ENCODE measurements around the gene TMEM80. TPM values are rescaled to one million over a fixed set of nuclear protein-coding genes. Genes with fewer than 3 reads are reported as not detected.
A peak's percentile ranks its signal among the peaks of the same experiment; 100 is the strongest.

Gene TMEM80
- total and polyA plus RNA-seq, 9 of the 15 experiments (the other 6 are each of a cell fraction or from before 2014, with no cell fraction given), result 5.1 to 30.1 (median 12.4) TPM

- TF ChIP-seq CREB3 (tag; conservative IDR thresholded peaks at IDR 0.05; ENCODE audit: low read depth) (no peak), NCOR1 (IDR thresholded peaks at IDR 0.05) (no peak), ZBTB1 (CRISPR knock-in tag; IDR thresholded peaks at IDR 0.05; ENCODE audit: borderline replicate concordance, low read depth) (no peak), RHOXF2B (CRISPR knock-in tag; conservative IDR thresholded peaks at IDR 0.05) (no peak), CTCFL (IDR thresholded peaks at IDR 0.05; ENCODE audit: borderline replicate concordance, insufficient read depth, low read depth, low read length, poor library complexity, severe bottlenecking) (no peak), E2F8 (IDR thresholded peaks at IDR 0.05; ENCODE audit: low read depth, partially characterized antibody) (no peak), ZNF449 (CRISPR knock-in tag; IDR thresholded peaks at IDR 0.05) (no peak), ZC3H8 (IDR thresholded peaks at IDR 0.05) (no peak), SMARCA4 (IDR thresholded peaks at IDR 0.05) (no peak), POLR2AphosphoS2 (IDR thresholded peaks at IDR 0.05; ENCODE audit: low read length) (no peak), ETV5 (CRISPR knock-in tag; IDR thresholded peaks at IDR 0.05; ENCODE audit: low read depth) (0 out of 2 replicates have a peak, but pooled peaks have one; percentile 3), VEZF1 (CRISPR knock-in tag; IDR thresholded peaks at IDR 0.05) (peak; percentile 94), CBX2 (IDR thresholded peaks at IDR 0.05; ENCODE audit: insufficient read depth, low read length, poor library complexity, severe bottlenecking) (no peak), EZH2 (IDR thresholded peaks at IDR 0.05; ENCODE audit: borderline replicate concordance, low read depth, low read length) (no peak), TFAP4 (CRISPR knock-in tag; IDR thresholded peaks at IDR 0.05; ENCODE audit: borderline replicate concordance) (no peak; the same call in 1 of the 2 replicates), TCFL5 (CRISPR knock-in tag; conservative IDR thresholded peaks at IDR 0.05) (no peak), ZNF12 (CRISPR knock-in tag; IDR thresholded peaks at IDR 0.05) (no peak)
Observed at GRCh38 chr11:695538-696248, at the start of gene TMEM80 (continued).
